Superior temporal gyrus (tissue), 1 donor: Measurements from ENCODE around the gene PYCR2.
"Not testable (repeated sequence)": the region's sequence is repeated elsewhere in the genome, so short reads cannot be mapped to it uniquely, and the experiment has no call there.

Experiments
- DNase-seq: peaks from one replicate; pipeline ENCODE4 v3.0.0-alpha.2; 2016; ENCODE audit errors: extremely low spot score

Gene PYCR2

GRCh38 chr1:225890346-225891228 is 33.5 kb downstream of the PYCR2 start:
- no peak for DNase-seq

GRCh38 chr1:225889743-225890142 is 34.3 kb downstream of the PYCR2 start:
- no peak for DNase-seq

- DNase-seq: no peak
Observed at GRCh38 chr1:225888898-225889601, 35.0 kb downstream of the PYCR2 start, which contains the start of gene LEFTY1. Gene LEFTY1, minus strand, starts transcription at chr1:225889146. Its CDS starts 80 bp downstream, at chr1:225889066.

- DNase-seq: no peak
Observed at GRCh38 chr1:225888289-225888897, 35.7 kb downstream of the PYCR2 start.

GRCh38 chr1:225887554-225888288 is 36.3 kb downstream of the PYCR2 start:
- DNase-seq: not testable (repeated sequence)

GRCh38 chr1:225887030-225887314 is 37.1 kb downstream of the PYCR2 start:
- no peak for DNase-seq

- no peak for DNase-seq
Observed at GRCh38 chr1:225886159-225887029, 37.7 kb downstream of the PYCR2 start.

- DNase-seq: no peak
Observed at GRCh38 chr1:225885336-225885735, 38.7 kb downstream of the PYCR2 start.

- no peak for DNase-seq
Observed at GRCh38 chr1:225883616-225884265, 40.3 kb downstream of the PYCR2 start.

GRCh38 chr1:225882694-225883615 is 41.1 kb downstream of the PYCR2 start:
- DNase-seq: peak; percentile 43

GRCh38 chr1:225881959-225882693 is 41.9 kb downstream of the PYCR2 start, which contains the start of gene TMEM63A:
Gene TMEM63A, minus strand, starts transcription at chr1:225882380. Its CDS starts 4,800 bp downstream, at chr1:225877580.
- peak; percentile 89 for DNase-seq

- DNase-seq: no peak
Observed at GRCh38 chr1:225881081-225881958, 42.7 kb downstream of the PYCR2 start.

- peak; percentile 66 for DNase-seq
Observed at GRCh38 chr1:225880636-225881035, 43.4 kb downstream of the PYCR2 start.

- DNase-seq: peak; percentile 85
Observed at GRCh38 chr1:225880222-225880588, 43.8 kb downstream of the PYCR2 start.

- peak; percentile 81 for DNase-seq
Observed at GRCh38 chr1:225879521-225880221, 44.4 kb downstream of the PYCR2 start.

- no peak for DNase-seq
Observed at GRCh38 chr1:225878282-225878681, 45.8 kb downstream of the PYCR2 start.

- peak; percentile 97 for DNase-seq
Observed at GRCh38 chr1:225877580-225877979, 46.5 kb downstream of the PYCR2 start.
